AG09319 (cell line): ENCODE measurements around the gene PDE2A.
A peak's percentile ranks its signal among the peaks of the same experiment; 100 is the strongest.

Experiments used
- DNase-seq: peaks from one replicate; pipeline ENCODE4 v3.0.0-alpha.2; 2010; ENCODE audit warnings: low read depth; ENCODE audit errors: extremely low read depth
- CTCF ChIP-seq: IDR thresholded peaks from 2 replicates; pipeline ENCODE4 v1.5.1; 2011; ENCODE audit warnings: low read depth, mild to moderate bottlenecking, inconsistent platforms, low read length, moderate library complexity

PDE2A gene

GRCh38 chr11:72591023-72591422, 83.2 kb downstream of the PDE2A start:
- TF ChIP-seq CTCF, result no peak
- DNase-seq, result no peak

DNA sequence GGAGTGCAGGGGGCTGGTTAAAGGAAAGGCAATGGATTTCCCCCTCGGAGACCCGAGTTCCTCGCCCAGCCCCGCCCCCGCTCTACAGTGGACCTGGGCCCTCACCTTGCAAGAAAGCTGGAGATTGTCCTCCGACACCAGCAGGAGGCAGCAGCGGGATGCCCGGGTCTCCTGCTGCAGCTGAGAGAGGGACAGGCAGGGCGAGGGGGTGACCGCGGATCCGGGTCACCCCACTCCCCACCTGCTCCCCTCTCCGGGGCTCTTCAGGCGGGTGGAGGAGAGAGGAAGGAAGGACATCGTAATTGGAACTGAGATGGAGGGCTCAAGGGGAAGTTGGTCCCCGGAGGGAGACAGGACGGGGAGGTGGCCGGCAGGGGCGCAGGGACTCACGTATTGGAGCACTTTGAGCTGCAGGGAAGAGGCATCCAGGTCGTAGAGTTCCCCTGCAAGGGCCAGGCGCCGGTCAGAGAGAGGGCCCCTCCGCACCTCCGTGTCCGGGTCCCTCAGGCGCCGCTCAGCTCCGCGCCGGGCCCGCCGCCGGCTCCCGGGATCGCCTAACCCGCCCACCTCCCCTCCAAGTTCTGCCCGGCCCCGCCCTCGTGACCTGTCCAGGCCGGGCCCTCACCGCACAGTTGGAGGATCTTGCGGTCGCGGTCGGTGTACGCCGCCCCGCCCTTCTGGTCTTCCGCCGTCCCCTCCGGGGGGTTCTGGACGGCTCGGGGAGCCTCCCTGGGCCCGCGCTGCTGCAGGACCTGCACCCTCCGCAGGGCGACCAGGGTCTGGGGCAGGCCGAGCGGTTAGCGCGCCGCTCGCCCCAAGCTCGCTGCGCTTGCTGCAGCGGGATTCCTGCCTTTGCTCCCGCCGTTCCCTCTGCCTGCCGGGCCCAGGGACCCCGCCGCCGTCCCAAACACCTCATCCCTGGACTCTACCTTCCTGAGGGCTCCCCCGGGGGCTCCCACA, 84.1 kb downstream of the PDE2A start:
- peak; percentile 20 for TF ChIP-seq CTCF
- no peak for DNase-seq

- TF ChIP-seq CTCF, result no peak
- DNase-seq, result no peak
These were observed 85.5 kb downstream of the PDE2A start for GRCh38 chr11:72588421-72589410.

DNA sequence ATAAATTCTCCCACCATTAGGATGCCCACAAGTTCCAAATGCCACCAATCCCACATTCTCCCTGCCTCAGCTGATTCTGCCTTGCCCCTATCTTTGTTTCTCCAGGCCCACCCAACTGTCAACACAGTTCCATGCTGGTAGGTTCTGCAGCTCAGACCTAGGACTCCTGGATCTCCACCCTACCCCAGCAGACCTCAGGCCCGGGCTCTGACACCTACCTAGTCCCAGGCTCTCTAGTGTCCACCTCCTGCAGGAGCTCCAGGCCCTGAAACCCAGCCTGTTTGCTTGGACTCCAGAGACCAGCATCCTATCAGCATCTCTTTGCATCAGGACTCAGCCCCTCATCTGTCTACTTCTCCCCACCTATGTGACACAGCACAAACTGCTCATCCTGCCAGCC, 86.5 kb downstream of the PDE2A start:
- no peak for DNase-seq

GRCh38 chr11:72586321-72587090, 87.7 kb downstream of the PDE2A start:
- no peak for TF ChIP-seq CTCF
- no peak for DNase-seq

More for the DNA sequence above, 86.5 kb downstream of the PDE2A start:
- no peak for TF ChIP-seq CTCF

DNA sequence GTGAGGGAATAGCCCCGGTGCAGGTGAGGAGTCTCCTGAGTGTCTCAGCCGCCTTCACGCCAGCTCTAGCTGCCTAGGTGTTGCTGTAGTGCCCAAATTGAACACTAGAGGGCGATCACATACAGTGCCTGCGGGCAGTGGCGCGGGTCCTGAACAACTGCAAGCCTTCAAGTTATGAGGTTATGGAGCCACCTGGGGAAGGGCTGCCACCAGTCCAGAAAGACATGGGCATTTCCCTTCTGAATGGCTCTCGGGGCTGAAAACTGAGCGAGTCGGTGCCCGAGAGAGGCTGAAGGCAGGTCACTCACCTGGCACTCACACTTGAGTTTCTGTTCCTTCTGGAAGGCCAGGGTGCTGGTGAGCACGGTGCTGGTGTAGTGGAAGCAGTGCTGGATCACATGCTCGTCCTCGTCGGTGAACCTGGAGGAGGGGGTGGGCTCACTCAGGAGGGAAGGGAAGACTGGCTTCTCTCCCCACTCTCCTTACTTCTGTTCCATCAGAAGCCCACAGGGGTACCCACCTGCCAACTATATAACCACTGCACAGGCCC, 88.4 kb downstream of the PDE2A start:
- DNase-seq, result no peak
- peak; percentile 83 for TF ChIP-seq CTCF
